AG09319 (cell line): ENCODE data around the gene LPAR3.

Source experiments
- DNase-seq: peaks from one replicate; pipeline ENCODE4 v3.0.0-alpha.2; 2010; ENCODE audit warnings: low read depth; ENCODE audit errors: extremely low read depth
- CTCF ChIP-seq: IDR thresholded peaks from 2 replicates; pipeline ENCODE4 v1.5.1; 2011; ENCODE audit warnings: low read depth, mild to moderate bottlenecking, inconsistent platforms, low read length, moderate library complexity

LPAR3 gene

GRCh38 chr1:84847253-84848250, 45.5 kb downstream of the LPAR3 start:
- no peak for TF ChIP-seq CTCF
- peak; percentile 95 for DNase-seq

DNA sequence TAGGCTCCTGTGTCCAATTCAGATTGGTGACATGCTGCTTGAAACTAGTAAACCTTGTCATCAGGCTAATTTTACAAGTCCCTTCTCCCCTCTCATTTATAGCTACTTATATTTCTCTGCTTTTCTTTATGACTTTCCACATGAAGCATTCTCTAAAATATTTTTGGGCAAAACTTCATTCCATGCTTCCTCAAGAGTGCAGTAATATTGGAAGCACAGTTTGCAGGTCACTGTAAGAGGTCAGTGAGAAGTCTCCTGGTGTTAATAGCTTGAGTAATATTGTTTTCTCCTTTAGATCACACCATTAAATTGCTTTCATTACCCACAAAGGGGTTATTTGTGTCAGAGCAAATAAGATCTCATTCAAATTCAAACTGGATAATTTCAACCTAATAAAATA, 46.6 kb downstream of the LPAR3 start:
- TF ChIP-seq CTCF, result no peak
- DNase-seq, result no peak

DNA sequence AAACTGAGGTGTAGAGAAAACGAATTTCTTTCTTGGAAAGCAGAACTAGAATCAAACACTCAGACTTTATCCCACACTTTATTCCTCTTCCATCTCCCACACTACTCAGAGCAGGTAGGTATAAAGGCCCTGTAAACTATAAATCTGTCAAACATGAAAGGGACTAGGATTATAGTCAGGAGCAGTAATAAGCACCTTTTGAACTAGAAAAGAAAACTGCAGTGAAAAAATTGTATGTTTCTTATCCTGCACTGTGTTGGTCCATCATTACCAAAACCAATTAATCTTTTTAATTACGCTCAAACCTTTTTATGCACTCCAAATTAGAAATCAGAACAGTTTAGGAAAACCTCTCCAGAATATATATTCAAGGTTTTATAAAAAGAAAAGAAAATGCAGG, 47.6 kb downstream of the LPAR3 start:
- no peak for DNase-seq
- TF ChIP-seq CTCF, result no peak

GRCh38 chr1:84844094-84844493, 48.9 kb downstream of the LPAR3 start:
- no peak for TF ChIP-seq CTCF
- DNase-seq, result no peak

- no peak for TF ChIP-seq CTCF
Observed at GRCh38 chr1:84842748-84843231, 50.2 kb downstream of the LPAR3 start.

GRCh38 chr1:84841971-84842370, 51.0 kb downstream of the LPAR3 start:
- TF ChIP-seq CTCF, result no peak
- no peak for DNase-seq

More at GRCh38 chr1:84842748-84843231, 50.2 kb downstream of the LPAR3 start:
- no peak for DNase-seq

GRCh38 chr1:84840346-84840745, 52.7 kb downstream of the LPAR3 start:
- no peak for TF ChIP-seq CTCF
- no peak for DNase-seq
